Globus pallidus (tissue), 1 donor: Measurements from ENCODE around the gene P3H3.
"Not testable (repeated sequence)": the region's sequence is repeated elsewhere in the genome, so short reads cannot be mapped to it uniquely, and the experiment has no call there.

Experiments
- DNase-seq: peaks from one replicate; pipeline ENCODE4 v3.0.0-alpha.2; 2015; ENCODE audit warnings: low spot score

P3H3 gene

DNA sequence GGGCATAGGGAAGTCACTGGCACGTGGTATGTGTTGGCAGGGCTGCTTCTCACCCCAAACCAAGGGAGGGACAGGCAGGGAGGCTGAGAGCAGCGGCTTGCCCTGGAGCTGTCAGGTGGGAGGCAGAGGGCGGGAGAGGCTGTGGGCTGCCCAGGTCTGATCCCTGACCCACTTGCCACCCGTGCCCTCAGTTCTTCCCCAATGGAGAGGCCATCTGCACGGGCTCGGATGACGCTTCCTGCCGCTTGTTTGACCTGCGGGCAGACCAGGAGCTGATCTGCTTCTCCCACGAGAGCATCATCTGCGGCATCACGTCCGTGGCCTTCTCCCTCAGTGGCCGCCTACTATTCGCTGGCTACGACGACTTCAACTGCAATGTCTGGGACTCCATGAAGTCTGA is 17.2 kb downstream of the P3H3 start:
- no peak for DNase-seq

DNA sequence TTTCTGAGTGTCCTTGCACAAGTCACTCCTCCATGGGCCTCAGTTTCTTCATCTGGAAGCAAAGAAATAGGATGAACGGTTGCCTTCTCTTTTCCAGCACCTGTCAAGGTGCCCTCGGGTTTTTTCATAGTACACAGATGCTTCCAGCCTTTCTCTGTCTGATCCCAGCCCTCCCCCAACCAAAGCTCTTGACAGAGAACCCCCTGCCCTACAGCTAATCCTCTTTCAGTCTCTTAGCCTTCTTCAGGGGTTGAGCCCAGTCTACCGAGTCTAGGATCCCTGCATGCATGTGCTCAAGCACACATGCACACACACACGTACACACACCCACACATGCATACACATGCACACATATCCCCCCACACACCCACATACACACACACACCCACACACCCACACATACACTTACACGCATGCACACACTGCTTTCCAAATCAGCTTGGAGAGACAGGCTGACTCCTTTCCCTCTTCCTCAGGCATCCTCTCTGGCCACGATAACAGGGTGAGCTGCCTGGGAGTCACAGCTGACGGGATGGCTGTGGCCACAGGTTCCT is 18.2 kb downstream of the P3H3 start:
- DNase-seq, result no peak

DNA sequence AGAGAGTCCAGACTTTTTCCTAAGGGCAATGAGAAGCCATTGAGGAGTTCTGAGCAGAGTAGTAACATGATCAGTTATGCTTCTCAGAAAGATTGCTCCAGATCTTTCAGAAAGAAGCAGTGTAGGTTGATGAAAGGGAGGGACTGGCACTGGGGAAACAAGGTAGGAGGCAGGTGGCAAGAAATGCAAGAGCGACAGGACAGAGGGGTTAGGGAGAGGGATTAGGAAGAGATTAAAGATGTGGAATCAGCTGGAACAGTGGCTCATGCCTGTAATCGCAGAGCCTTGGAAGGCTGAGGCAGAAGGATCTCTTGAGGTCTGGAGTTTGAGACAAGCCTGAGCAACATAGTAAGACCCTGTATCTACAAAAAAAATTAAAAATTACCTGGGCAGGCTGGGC is 19.5 kb downstream of the P3H3 start:
- DNase-seq, result no peak

DNA sequence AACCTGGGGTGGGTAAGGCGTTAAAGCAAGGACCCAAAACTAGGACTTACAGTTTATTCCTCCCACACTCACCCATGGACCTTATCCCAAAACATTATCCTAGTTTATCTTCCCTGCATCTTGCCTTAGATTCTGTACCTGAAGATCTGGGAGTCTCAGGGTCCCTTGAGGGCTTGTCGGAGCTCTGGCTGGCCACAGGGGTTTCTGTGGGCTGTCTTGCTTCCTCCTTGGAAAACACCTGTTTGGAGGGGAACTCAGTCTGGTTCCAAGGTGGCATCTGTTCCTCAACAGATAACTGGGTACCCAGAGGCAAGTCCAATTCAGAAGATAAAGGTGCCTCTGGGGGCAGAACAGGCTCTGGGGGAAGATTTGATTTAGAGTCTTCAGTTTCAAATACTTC is 21.2 kb downstream of the P3H3 start:
- no peak for DNase-seq

DNA sequence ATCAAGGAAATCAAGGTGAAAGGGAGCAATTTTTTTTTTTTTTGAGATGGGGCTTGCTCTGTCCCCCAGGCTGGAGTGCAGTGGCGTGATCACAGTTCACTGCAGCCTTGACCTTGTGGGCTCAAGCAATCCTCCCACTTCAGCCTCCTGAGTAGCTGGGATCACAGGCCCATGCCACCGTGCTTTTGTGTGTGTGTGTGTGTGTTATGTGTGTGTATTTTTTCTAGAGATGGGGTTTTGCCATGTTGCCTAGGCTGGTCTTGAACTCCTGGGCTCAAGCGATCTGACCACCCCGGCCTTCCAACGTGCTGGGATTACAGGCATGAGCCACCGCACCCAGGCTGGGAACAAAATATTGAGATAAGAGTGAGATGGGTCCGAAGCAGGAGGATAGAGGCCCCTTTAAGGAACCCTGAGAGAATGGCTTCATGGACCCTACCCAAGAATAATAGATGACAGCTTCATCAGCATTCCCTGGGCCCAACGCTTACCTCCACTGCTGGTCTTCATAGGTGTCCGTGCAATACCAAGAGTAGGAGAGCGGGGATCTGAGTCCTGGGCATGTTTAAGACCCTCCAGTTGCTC is 21.9 kb downstream of the P3H3 start:
- no peak for DNase-seq

DNA sequence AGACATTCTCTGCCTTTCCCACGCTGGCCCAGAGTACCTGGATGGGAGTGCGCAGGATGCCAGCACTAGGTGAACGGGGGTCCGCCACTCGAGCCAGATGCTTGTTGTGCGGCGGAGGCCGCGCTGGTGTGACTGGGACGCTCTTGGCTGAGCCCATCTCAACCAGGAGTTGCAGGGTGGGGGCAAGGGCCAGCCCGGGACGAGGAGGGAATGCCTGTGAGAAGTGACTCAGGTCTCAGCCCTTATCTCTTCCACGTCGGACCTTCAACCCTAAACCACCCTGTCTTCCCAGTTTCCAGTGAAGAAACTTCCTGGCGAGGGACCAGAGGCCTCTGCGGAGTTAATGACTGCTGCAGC is 22.6 kb downstream of the P3H3 start:
- no peak for DNase-seq

DNA sequence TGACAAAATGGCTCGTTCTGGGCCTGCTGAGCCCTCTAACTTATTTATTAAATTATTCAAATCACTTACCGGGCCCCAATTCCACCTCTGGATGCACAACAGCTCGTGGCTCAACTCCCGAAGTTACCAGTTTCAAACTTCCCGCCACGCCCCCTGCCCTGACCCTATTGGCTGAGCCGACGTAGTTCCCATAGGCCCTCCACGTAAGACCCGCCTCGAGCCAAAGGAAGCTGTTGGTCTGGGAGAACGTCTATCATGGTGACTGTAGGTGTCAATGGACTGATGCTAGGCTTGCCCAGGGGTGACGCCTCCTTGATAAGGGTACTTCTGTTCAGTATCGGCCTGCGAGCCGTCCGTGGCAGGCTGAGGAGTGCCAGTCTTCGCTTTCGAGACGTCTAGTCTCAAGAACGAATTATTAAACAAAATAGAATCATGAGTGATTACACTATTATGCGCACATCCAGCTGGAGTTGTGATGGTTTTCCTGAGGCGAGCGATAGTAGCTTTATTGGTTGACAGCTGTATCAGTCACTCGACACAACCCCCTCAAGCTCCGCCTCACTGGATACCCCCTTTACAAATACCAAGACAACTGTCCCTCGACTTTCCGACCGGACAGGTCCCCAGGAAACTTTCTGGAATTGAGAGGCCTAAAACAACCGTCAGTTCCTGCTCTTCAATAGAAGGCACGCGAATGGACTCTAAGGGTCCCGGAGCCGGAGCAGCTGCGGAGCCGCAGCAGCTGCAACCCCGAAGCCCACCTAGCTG is 23.1 kb downstream of the P3H3 start, which contains the start of gene CDCA3:
Gene CDCA3, minus strand, starts transcription at position 134 of the 768 bp plus-strand sequence. CDS start 334 bp downstream, outside the sequence.
- peak; percentile 99 for DNase-seq

DNA sequence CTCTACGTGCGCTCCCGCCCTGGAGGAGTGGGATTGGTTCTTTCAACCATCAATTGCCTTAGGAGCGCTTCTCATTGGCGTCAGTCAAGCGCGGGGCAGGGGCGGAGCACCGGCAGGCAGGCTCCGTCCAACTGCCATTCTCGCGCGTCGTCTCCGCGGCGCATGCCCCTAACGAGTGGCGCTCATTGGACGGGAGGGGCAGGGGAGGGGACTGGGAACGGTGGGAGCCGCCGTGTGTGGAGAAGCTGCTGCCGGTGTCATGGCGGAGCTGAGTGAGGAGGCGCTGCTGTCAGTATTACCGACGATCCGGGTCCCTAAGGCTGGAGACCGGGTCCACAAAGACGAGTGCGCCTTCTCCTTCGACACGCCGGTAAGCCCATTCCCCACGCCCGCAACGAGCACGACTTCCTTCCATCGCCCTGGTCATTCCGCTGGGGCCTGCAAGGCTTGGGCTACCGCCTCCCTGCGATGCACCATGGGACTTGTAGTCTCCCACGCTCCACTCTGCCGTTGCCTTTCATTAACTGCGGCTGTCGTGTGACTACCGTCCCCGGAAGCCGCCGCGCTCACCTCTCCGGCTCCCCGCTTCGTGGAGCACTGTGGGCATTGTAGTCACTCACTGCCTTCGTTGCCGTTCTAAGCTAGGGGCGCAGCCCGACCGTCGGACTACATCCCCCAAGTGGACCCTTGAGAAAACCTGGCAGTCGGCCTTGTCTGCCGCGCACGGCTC is 23.9 kb downstream of the P3H3 start, which contains the start of gene USP5:
Gene USP5, plus strand, starts transcription at position 230 of the 730 bp plus-strand sequence. Its CDS starts 30 bp downstream, at position 260.
- DNase-seq, result peak; percentile 100

DNA sequence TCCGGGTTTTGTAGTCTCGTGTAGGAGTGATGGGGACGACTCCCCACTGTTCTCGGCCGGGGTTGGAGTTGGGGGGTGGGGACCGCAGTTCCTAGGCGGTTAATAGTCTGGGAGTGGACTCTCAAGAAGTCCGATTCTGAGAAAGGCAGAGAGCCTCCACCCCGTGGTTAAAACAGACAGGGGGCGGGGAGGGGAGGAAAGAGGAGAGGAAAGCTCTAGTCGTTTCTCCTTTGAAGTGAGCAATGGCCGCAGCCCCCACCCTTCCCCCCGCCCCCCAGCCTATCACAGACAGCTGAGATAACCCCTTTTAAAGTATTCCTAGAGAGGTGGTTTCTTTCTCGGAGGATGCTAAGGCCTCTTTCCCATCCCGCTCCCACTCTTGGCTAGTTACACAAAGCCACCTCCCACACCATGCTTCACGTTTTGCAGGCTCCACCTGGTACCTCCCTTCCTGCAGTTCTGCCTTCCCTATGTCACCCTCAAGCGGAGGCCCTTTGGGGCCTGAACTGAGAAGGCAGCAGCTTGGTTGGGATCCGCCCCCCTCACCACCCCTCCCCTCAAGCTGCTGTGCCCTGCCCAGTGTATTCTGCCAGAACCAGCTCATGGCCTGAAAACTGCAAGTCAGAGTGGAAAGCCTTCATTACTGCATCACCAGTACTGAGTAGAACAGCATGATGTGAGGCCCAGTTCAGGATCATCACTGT is 24.6 kb downstream of the P3H3 start:
- DNase-seq, result peak; percentile 73

DNA sequence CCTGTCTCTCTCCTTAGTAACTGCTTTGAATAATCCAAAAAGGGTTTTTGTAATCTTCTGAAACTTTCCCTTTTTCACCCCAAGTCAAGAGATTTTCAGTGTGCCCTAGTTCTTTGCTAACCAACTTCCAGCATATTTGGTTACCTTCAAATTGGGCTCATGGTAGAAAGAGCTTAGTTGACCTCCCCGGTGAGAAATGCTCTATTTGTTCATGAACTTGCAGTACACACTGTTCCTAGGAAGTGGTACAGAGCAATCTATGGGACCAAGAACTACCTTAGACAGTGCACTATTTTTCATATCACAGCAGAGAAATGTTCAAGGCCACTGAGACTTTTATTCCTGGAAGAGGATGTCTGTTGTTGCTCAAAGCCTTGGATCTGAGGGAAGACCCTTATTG is 25.4 kb downstream of the P3H3 start:
- DNase-seq, result no peak

DNA sequence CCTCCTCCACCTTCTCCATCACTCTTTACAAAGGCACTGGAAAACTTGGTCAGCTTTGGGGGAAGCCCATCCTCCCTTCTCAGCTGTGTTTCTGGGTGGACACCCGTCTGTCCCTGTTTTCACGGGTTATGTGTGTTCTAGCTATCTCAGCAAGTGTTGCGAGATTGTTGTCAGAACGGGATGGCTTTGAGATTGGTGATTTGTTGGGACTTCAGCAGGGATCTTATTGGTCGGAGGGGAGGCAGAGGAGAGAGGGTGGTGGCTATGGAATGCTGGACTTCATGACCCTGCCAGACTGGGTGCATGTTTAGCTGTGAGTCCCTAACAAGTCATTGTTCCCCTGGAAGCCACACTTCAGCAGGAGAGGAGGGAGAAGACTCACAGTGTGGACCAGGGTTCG is 25.8 kb downstream of the P3H3 start:
- no peak for DNase-seq

DNA sequence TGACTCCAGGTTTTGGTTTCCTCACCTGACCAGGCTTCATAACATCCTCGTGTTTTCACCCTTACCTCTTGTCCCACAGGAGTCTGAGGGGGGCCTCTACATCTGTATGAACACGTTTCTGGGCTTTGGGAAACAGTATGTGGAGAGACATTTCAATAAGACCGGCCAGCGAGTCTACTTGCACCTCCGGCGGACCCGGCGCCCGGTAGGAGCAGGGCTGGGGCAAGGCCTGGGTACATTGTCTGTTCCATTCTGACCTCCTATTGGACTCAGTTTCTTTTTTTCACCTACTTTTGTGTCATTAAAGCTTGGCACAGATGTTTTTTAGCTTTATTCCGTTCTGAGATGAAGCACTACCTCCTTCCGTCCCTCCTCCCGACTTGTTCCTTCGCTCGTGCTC is 27.1 kb downstream of the P3H3 start:
- DNase-seq, result no peak

DNA sequence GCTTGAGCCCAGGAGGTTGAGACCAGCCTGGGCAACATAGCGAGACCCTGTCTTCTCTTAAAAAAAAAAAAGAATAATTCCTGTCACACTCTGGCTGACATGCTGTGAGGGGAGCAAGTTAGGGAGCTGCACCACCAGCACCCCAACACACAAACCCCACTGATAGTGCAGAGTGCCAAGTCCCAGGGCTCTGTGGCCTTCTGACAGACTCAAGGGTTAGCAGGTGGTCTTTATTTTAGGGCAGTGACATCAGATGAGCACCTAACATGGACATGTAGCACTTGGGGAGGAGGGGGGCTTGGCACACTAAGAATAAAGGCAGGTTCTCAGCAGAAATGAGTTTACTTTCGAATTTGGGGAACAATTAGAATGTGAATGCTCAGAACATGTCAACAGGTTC is 30.6 kb downstream of the P3H3 start:
- DNase-seq, result no peak

DNA sequence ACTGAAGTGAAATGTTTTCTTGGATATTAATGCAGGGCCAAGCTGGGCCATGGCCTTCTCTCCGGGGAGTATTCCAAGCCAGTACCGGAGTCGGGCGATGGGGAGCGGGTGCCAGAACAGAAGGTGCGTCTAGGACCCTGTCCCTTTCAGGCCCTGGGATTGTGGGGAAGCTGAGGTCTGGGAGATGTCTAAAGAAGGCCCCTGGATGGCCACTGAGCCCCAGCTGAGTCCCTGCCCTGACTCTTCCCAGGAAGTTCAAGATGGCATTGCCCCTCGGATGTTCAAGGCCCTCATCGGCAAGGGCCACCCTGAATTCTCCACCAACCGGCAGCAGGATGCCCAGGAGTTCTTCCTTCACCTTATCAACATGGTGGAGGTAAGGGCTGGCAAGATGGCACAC is 31.9 kb downstream of the P3H3 start:
- no peak for DNase-seq

DNA sequence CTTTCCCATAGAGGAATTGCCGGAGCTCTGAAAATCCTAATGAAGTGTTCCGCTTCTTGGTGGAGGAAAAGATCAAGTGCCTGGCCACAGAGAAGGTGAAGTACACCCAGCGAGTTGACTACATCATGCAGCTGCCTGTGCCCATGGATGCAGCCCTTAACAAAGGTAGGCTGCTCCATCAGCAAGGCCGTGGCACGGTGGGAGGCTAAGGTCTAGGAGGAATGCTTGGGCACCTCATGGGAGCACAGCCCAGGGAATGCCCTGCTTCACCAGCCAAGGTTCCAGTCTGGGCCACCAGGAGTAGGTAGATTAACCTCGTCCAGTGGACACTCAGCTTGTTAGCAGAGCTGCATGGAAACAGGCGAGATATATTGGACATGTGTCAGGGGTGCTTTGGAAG is 32.7 kb downstream of the P3H3 start:
- DNase-seq, result no peak

DNA sequence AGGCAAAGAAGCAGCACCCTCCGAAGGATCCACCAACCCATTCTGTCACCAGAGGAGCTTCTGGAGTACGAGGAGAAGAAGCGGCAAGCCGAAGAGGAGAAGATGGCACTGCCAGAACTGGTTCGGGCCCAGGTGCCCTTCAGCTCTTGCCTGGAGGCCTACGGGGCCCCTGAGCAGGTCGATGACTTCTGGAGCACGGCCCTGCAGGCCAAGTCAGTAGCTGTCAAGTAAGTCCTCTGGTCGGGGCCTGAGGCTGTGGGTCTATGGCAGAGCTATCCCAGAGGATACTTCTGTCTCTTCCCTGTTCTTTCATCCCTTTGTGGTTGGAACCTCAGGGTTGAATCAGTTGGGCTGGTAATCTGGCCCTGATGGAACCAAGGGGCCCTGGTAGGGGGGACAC is 33.2 kb downstream of the P3H3 start:
- no peak for DNase-seq

DNA sequence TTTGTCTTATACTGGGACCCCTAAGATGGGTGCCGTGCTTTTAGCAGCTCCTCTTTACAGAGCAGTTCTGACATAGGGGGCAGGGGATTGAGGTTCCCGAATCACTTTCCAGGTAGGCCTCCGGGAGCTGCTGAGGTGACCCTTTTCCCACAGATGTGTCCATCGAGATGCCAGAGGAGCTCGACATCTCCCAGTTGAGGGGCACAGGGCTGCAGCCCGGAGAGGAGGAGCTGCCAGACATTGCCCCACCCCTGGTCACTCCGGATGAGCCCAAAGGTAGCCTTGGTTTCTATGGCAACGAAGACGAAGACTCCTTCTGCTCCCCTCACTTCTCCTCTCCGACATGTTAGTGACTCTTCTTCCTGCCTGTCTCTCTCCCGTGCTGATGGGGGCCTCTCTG is 34.8 kb downstream of the P3H3 start:
- DNase-seq, result no peak

DNA sequence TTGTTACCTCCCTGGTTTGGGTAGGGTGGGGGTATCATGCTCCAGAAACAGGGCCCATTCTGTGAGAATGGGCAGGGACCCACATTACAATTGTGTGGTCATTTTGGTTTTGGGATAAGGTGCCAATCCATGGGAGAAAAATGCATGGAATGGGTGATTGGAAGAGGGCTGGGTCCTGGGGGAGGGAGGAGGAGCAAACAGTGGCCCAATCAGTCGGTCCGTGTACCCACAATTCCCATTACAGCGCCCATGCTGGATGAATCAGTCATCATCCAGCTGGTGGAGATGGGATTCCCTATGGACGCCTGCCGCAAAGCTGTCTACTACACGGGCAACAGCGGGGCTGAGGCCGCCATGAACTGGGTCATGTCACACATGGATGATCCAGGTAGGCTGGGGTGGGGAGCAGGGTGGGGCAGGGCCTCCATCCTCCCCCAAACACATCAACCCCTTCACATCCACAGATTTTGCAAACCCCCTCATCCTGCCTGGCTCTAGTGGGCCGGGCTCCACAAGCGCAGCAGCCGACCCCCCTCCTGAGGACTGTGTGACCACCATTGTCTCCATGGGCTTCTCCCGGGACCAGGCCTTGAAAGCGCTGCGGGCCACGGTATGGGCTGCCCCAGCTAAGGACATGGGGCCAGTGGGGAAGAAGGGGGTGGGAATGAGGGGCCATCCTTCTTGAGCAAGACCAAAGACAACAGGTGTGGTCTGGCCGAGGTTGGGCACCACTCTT is 35.5 kb downstream of the P3H3 start:
- no peak for DNase-seq

DNA sequence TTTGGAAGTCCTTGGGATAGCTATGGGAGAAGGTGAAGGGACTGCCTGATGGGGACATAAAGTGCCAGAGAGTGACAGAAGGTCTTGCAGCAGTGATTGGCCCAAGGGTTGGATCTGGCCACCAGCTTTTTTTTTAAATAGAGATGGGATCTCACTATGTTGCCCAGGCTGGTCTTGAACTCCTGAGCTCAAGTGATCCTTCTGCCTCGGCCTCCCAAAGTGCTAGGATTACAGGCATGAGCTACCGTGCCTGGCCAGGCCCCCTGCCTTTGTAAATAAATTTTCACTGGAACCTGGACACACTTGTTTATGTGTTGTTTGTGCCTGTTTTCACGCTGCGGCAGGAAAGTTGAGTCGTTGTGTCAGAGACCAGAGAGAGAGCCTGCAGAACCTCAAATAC is 37.1 kb downstream of the P3H3 start:
- DNase-seq, result not testable (repeated sequence)

DNA sequence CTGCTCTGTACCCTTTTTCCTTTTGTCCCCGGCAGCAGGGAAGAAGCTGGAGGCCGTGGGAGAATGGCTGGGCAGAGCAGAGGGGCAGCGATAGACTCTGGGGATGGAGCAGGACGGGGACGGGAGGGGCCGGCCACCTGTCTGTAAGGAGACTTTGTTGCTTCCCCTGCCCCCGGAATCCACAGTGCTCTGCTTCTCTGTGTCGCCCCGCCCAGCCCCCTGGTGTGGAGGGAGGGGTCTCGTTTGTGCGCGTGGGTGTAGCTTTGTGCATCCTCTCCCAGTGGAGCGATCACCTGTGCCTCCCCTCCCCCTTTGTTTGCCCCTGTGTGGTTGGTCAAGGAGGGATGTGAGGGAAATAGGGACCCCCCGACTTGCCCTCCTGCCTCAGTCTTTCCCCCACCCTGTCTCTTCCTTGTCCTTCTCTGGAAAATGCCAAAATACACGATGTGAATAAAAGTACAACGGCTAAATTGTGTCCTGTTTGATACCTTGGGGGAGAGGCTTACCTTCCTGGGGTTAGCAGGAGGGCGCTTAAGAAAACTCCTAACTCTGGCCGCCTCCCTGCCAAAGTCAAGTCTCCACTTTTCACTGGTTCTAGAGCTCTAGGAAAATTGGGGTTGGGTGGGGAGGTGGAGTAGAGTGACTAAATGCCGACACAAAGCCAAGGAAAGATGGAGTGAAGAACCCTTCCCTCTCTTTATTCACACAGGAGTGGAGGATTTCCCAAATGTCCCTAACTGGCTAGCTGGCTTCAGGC is 38.1 kb downstream of the P3H3 start:
- no peak for DNase-seq

DNA sequence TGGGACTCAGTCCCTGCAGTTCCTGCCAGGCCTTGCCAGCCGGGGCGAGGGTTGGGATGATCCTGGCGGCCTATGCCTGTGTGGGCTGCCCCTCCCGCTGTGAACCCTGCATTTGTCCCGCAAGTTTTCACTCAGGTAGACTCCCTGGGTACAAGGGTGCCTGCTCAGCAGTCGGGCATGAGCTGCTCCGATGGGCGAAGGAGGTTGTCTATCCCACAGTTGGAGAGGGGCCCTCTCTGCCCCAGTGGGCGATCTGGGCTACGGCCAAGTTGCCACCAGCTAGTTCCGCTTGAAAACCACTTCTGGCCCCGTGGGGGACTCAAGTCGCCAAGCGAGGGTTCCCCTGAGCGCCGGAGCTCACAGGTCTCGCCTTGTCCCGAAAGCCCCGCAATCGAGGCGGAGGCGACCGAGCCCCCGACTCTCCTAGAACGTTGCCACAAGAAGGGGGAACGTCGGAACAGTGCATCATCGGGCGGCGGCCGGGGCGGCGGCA is 38.8 kb downstream of the P3H3 start:
- no peak for DNase-seq
